NCI-H2196 (cell line): ENCODE data around the gene SPOCK1.
A peak's percentile ranks its signal among the peaks of the same experiment; 100 is the strongest.
"Not testable (repeated sequence)": the region's sequence is repeated elsewhere in the genome, so short reads cannot be mapped to it uniquely, and the experiment has no call there.

Experiments used
- DNase-seq: peaks from one replicate; lab custom pipeline; 2025; ENCODE audit not compliant: unreplicated experiment; lab: John Stamatoyannopoulos, UW

SPOCK1 gene

GRCh38 chr5:137398751-137399150 lies 100.4 kb downstream of the SPOCK1 start:
- DNase-seq, result no peak

GRCh38 chr5:137398154-137398553 lies 101.0 kb downstream of the SPOCK1 start:
- no peak for DNase-seq

- peak; percentile 83 for DNase-seq
Measured at GRCh38 chr5:137395011-137395755, 103.9 kb downstream of the SPOCK1 start.

- DNase-seq, result no peak
Measured at GRCh38 chr5:137394380-137394779, 104.7 kb downstream of the SPOCK1 start.

- no peak for DNase-seq
Measured at GRCh38 chr5:137393196-137393993, 105.7 kb downstream of the SPOCK1 start.

- no peak for DNase-seq
Measured at GRCh38 chr5:137392261-137392660, 106.9 kb downstream of the SPOCK1 start.

GRCh38 chr5:137391044-137391443 lies 108.1 kb downstream of the SPOCK1 start:
- not testable (repeated sequence) for DNase-seq

GRCh38 chr5:137389042-137389441 lies 110.1 kb downstream of the SPOCK1 start:
- no peak for DNase-seq

- DNase-seq, result no peak
Measured at GRCh38 chr5:137385064-137385463, 114.1 kb downstream of the SPOCK1 start.

- no peak for DNase-seq
Measured at GRCh38 chr5:137383909-137384308, 115.2 kb downstream of the SPOCK1 start.

- DNase-seq, result no peak
Measured at GRCh38 chr5:137381555-137381954, 117.6 kb downstream of the SPOCK1 start.

GRCh38 chr5:137379555-137380286 lies 119.4 kb downstream of the SPOCK1 start:
- no peak for DNase-seq

- DNase-seq, result peak; percentile 61
Measured at GRCh38 chr5:137375741-137376526, 123.2 kb downstream of the SPOCK1 start.

GRCh38 chr5:137374110-137374714 lies 124.9 kb downstream of the SPOCK1 start:
- peak; percentile 75 for DNase-seq

GRCh38 chr5:137372773-137373160 lies 126.4 kb downstream of the SPOCK1 start:
- no peak for DNase-seq

GRCh38 chr5:137372016-137372772 lies 126.9 kb downstream of the SPOCK1 start:
- DNase-seq, result no peak

GRCh38 chr5:137370096-137371071 lies 128.7 kb downstream of the SPOCK1 start:
- DNase-seq, result no peak

GRCh38 chr5:137368651-137369050 lies 130.5 kb downstream of the SPOCK1 start:
- DNase-seq, result no peak

GRCh38 chr5:137367951-137368350 lies 131.2 kb downstream of the SPOCK1 start:
- DNase-seq, result no peak
